ENCODE results near the gene LLGL1.

Gene LLGL1

DNA sequence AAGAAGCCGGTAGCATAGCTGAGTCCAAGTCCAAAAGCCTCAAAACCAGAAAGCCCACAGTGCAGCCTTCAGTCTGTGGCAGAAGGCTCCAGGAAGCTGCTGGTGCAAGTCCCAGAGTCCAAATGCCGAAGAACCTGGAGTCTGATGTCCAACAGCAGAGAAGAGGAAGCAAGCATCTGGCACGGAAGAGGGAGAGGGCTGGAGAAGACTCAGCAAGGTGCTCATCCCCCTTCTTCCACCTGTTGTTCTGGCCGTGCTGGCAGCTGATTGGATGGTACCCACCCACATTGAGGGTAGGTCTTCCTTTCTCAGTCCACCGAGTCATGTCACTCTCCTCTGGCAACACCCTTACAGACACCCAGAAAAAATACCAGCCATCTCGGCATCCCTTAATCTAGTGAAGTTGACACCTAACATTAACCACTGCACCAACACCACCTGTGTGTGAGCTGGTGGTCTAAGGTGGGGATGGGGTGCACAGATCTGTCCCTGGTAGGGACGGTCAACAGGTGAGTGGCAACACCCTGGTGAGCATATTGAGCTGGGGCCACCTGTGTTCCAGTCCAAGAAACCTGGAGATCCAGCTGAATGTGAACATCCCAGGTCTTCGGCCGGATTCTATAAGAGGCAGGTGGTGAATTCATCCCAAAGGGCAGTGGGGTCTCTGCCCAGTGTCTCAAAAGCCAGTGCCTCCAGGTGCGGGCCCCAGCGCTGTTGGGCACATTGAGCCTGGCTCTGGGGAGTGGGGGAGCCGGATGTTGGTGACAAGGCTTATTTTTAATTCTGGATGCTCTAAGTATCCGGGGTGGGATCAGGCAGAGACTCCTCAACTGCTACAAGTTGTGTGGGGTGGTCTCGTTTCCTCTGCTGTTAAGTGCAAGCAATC, 44.9 kb downstream of the LLGL1 start:
- DNase-seq (ENCODE audit: low read depth in 1 of 2, low spot score in 1 of 2): no peak
- no peak for TF ChIP-seq GABPA (IDR thresholded peaks at IDR 0.05; ENCODE audit: low read depth)
- no peak overlapping the region for H3K4me3 ChIP-seq (replicated peaks; ENCODE audit: insufficient read depth, low read length)
- no peaks in the 10 kb centered on the region for H3K27me3 ChIP-seq (ENCODE audit: insufficient read depth, poor library complexity, severe bottlenecking)
- H3K27ac ChIP-seq (replicated peaks): no peak overlapping the region

DNA sequence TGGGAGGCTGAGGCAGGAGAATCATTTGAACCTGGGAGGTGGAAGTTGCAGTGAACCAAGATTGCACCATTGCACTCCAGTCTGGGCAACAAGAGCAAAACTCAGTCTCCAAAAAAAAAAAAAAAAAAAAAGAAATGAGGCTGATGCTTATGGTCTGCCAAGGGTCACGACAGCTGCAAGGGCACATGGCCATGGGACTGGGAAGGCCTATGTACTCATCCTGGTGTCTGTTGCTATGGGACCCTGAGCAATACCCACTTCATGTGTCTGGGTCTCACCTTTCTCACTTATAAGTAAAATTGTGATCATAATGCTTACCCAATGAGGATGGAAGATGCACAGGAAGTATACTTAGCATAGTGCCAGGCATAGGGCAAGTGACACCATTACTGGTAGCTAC, 51.6 kb downstream of the LLGL1 start:
- Histone ChIP-seq H3K27me3 (ENCODE audit: insufficient read depth, poor library complexity, severe bottlenecking) (no peaks in the 10 kb centered on the region), H3K4me3 (replicated peaks; ENCODE audit: insufficient read depth, low read length) (no peak overlapping the region), H3K27ac (replicated peaks) (no peak overlapping the region)
- DNase-seq (ENCODE audit: low read depth in 1 of 2, low spot score in 1 of 2): no peak
- no peak for TF ChIP-seq GABPA (IDR thresholded peaks at IDR 0.05; ENCODE audit: low read depth)
- TF ChIP-seq SPI1 (IDR thresholded peaks at IDR 0.05; ENCODE audit: borderline replicate concordance, low read depth): no peak
- TF ChIP-seq, protein P1, sequence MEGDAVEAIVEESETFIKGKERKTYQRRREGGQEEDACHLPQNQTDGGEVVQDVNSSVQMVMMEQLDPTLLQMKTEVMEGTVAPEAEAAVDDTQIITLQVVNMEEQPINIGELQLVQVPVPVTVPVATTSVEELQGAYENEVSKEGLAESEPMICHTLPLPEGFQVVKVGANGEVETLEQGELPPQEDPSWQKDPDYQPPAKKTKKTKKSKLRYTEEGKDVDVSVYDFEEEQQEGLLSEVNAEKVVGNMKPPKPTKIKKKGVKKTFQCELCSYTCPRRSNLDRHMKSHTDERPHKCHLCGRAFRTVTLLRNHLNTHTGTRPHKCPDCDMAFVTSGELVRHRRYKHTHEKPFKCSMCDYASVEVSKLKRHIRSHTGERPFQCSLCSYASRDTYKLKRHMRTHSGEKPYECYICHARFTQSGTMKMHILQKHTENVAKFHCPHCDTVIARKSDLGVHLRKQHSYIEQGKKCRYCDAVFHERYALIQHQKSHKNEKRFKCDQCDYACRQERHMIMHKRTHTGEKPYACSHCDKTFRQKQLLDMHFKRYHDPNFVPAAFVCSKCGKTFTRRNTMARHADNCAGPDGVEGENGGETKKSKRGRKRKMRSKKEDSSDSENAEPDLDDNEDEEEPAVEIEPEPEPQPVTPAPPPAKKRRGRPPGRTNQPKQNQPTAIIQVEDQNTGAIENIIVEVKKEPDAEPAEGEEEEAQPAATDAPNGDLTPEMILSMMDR (IDR thresholded peaks at IDR 0.05; ENCODE audit: insufficient read depth, low read length): no peak
- TF ChIP-seq, protein P2, sequence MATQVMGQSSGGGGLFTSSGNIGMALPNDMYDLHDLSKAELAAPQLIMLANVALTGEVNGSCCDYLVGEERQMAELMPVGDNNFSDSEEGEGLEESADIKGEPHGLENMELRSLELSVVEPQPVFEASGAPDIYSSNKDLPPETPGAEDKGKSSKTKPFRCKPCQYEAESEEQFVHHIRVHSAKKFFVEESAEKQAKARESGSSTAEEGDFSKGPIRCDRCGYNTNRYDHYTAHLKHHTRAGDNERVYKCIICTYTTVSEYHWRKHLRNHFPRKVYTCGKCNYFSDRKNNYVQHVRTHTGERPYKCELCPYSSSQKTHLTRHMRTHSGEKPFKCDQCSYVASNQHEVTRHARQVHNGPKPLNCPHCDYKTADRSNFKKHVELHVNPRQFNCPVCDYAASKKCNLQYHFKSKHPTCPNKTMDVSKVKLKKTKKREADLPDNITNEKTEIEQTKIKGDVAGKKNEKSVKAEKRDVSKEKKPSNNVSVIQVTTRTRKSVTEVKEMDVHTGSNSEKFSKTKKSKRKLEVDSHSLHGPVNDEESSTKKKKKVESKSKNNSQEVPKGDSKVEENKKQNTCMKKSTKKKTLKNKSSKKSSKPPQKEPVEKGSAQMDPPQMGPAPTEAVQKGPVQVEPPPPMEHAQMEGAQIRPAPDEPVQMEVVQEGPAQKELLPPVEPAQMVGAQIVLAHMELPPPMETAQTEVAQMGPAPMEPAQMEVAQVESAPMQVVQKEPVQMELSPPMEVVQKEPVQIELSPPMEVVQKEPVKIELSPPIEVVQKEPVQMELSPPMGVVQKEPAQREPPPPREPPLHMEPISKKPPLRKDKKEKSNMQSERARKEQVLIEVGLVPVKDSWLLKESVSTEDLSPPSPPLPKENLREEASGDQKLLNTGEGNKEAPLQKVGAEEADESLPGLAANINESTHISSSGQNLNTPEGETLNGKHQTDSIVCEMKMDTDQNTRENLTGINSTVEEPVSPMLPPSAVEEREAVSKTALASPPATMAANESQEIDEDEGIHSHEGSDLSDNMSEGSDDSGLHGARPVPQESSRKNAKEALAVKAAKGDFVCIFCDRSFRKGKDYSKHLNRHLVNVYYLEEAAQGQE (IDR thresholded peaks at IDR 0.05; ENCODE audit: insufficient replicate concordance, low read depth): no peak
- no peak for TF ChIP-seq POLR2AphosphoS5 (IDR thresholded peaks at IDR 0.05; ENCODE audit: low read depth)

DNA sequence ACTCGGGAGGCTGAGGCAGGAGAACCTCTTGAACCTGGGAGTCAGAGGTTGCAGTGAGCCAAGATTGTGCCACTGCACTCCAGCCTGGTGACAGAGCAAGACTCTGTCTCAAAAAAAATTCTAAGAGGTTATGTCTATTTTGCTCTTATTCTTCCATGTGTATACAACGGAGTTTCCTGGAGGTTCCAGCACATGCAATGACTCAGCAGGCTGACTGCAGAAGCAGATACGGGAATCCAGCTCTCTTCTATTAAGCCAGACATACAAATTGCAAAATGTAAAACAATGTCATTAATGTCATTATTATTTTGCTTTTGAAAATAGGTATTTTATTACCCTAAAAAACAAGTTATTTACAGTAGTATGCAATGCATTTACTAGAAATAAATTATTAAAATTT, 53.4 kb downstream of the LLGL1 start:
- Histone ChIP-seq H3K27ac (replicated peaks) (no peak overlapping the region), H3K27me3 (ENCODE audit: insufficient read depth, poor library complexity, severe bottlenecking) (no peaks in the 10 kb centered on the region), H3K4me3 (replicated peaks; ENCODE audit: insufficient read depth, low read length) (no peak overlapping the region)
- TF ChIP-seq POLR2AphosphoS5 (IDR thresholded peaks at IDR 0.05; ENCODE audit: low read depth) (no peak), GABPA (IDR thresholded peaks at IDR 0.05; ENCODE audit: low read depth) (no peak), SPI1 (IDR thresholded peaks at IDR 0.05; ENCODE audit: borderline replicate concordance, low read depth) (no peak)
- TF ChIP-seq, protein P1 (IDR thresholded peaks at IDR 0.05; ENCODE audit: insufficient read depth, low read length): no peak
- TF ChIP-seq, protein P2 (IDR thresholded peaks at IDR 0.05; ENCODE audit: insufficient replicate concordance, low read depth): no peak
- DNase-seq (ENCODE audit: low read depth in 1 of 2, low spot score in 1 of 2): no peak

DNA sequence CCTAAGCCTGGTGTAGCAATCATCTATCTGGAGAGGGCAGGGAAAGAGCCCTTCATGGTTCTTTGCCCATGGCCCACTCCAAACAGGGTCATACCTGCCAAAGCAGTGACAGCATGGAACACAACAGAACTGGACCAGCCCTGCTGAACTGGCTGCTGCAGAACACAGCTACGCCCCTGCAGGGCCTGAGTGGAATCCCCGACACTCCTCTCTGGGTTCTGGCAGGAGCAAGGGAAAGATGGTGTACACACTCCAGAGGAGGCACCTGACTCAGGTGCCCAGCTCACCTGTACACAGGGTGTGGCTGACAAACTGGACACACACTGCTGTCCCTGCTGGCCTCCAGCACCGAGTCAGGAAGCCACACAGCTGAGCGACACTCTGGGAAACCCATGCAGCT, 54.8 kb downstream of the LLGL1 start:
- TF ChIP-seq, protein P2 (IDR thresholded peaks at IDR 0.05; ENCODE audit: insufficient replicate concordance, low read depth): no peak
- TF ChIP-seq GABPA (IDR thresholded peaks at IDR 0.05; ENCODE audit: low read depth) (no peak), POLR2AphosphoS5 (IDR thresholded peaks at IDR 0.05; ENCODE audit: low read depth) (no peak), SPI1 (IDR thresholded peaks at IDR 0.05; ENCODE audit: borderline replicate concordance, low read depth) (no peak)
- TF ChIP-seq, protein P1 (IDR thresholded peaks at IDR 0.05; ENCODE audit: insufficient read depth, low read length): no peak
- H3K4me3 ChIP-seq (replicated peaks; ENCODE audit: insufficient read depth, low read length): no peak overlapping the region
- no peak overlapping the region for H3K27ac ChIP-seq (replicated peaks)
- no peak for DNase-seq (ENCODE audit: low read depth in 1 of 2, low spot score in 1 of 2)
- no peaks in the 10 kb centered on the region for H3K27me3 ChIP-seq (ENCODE audit: insufficient read depth, poor library complexity, severe bottlenecking)

All from HL-60 (cell line).